ENCODE results near the gene GNG7.
"Not testable (repeated sequence)": the region's sequence is repeated elsewhere in the genome, so short reads cannot be mapped to it uniquely, and the experiment has no call there.

The GNG7 gene

DNA sequence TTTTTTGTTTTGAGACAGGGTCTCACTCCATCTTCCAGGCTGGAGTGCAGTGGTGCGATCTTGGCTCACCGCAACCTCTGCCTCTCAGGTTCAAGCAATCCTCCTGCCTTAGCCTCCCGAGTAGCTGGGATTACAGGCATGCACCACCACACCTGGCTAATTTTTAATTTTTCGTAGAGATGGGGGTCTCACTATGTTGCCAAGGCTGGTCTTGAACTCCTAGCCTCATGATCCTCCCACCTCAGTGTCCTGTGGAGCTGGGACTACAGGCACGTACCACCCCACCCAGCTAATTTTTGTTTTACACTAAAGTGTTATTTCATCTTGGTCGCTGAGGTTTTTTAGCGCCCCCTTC is 93.5 kb downstream of the GNG7 start:
- peaks cover 0 to 22% (median 2%) of the 10 kb centered on the region in 3 experiments for H3K27me3 ChIP-seq (ENCODE audit: control insufficient read depth in 3 of 3, insufficient read depth in 3 of 3, low read depth in 1 of 3, low read length in 3 of 3)
- H2BK12ac ChIP-seq (ENCODE audit: low read length); H4K91ac ChIP-seq (ENCODE audit: low read depth, low read length, poor library complexity): not testable (repeated sequence)

DNA sequence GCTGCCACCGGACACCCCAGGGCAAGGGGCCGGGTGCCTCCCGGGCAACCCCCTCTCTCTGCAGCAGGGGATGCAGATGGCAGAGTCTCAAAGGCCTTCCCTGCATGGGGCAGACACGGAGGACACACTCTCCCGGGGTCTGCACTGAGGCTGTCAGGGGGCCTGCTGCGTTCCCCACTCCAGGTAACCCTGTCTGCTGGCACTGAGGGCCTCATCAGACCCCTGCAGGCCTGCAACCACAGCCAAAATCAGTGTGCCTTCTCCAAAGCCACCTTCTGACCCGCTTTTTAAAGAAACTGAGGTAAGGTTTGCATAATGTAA is 93.9 kb downstream of the GNG7 start:
- H3K36me3 ChIP-seq (replicated peaks in 1 of 2; ENCODE audit: control insufficient read depth in 2 of 2, insufficient read depth in 2 of 2, low read length in 2 of 2), result no peaks in the 10 kb centered on the region
- no peak overlapping the region for H2BK12ac ChIP-seq (ENCODE audit: low read length)
- no peak overlapping the region for H3K23ac ChIP-seq (ENCODE audit: low read depth, low read length, poor library complexity)
- H3K4me1 ChIP-seq (ENCODE audit: control insufficient read depth in 2 of 2, insufficient read depth in 1 of 2, low read depth in 1 of 2, low read length in 2 of 2), result peaks cover 0 to under 1% of the 10 kb centered on the region in 2 donors
- no peak overlapping the region for H4K91ac ChIP-seq (ENCODE audit: low read depth, low read length, poor library complexity)
- no peak overlapping the region for H2BK5ac ChIP-seq (ENCODE audit: low read length)
- no peak overlapping the region for H2AK5ac ChIP-seq (ENCODE audit: low read depth, low read length)
- no peak overlapping the region for H3K4me3 ChIP-seq (ENCODE audit: low read length in 2 of 2)
- no peak overlapping the region for H4K8ac ChIP-seq (ENCODE audit: low read depth, low read length)
- H3K27me3 ChIP-seq (ENCODE audit: control insufficient read depth in 3 of 3, insufficient read depth in 3 of 3, low read depth in 1 of 3, low read length in 3 of 3), result peaks cover 0 to 22% (median 2%) of the 10 kb centered on the region in 3 experiments
- no peak overlapping the region for H3K4me2 ChIP-seq (ENCODE audit: insufficient read depth, low read length, poor library complexity, severe bottlenecking)
- no CpG with 5 or more reads among the region's 7 CpGs for WGBS, 2 donors (ENCODE audit: extremely low coverage in 2 of 2, insufficient read length in 2 of 2, insufficient replicate concordance in 1 of 2)
- DNase-seq (ENCODE audit: low spot score), result no peak
- H3K9me3 ChIP-seq (replicated peaks in 1 of 2; ENCODE audit: control insufficient read depth in 2 of 2, insufficient read depth in 1 of 2, low read depth in 1 of 2, low read length in 2 of 2), result no peaks in the 10 kb centered on the region
- no peak overlapping the region for H2BK120ac ChIP-seq (ENCODE audit: low read depth, low read length)
- no peak overlapping the region for H2AFZ ChIP-seq (ENCODE audit: low read length)
- H3K9ac ChIP-seq (ENCODE audit: low read depth, low read length, poor library complexity), result no peak overlapping the region
- no peak overlapping the region for H2BK15ac ChIP-seq (ENCODE audit: low read length)
- H3K4ac ChIP-seq (ENCODE audit: low read length), result no peak overlapping the region
- no peak overlapping the region for H3K14ac ChIP-seq (ENCODE audit: low read length)
- H3K18ac ChIP-seq (ENCODE audit: low read length), result no peak overlapping the region
- H3K27ac ChIP-seq (replicated peaks; ENCODE audit: low read length), result no peak overlapping the region
- peaks cover 1% of the 10 kb centered on the region for H3K79me1 ChIP-seq (ENCODE audit: low read depth, low read length)

More for the DNA sequence above, 93.5 kb downstream of the GNG7 start:
- not testable (repeated sequence) for H3K36me3 ChIP-seq (replicated peaks in 1 of 2; ENCODE audit: control insufficient read depth in 2 of 2, insufficient read depth in 2 of 2, low read length in 2 of 2); H2AK5ac ChIP-seq (ENCODE audit: low read depth, low read length); H3K14ac ChIP-seq (ENCODE audit: low read length); H3K79me1 ChIP-seq (ENCODE audit: low read depth, low read length); H4K8ac ChIP-seq (ENCODE audit: low read depth, low read length); H3K4me2 ChIP-seq (ENCODE audit: insufficient read depth, low read length, poor library complexity, severe bottlenecking); H3K4me3 ChIP-seq (ENCODE audit: low read length in 2 of 2); H3K4ac ChIP-seq (ENCODE audit: low read length); H3K9ac ChIP-seq (ENCODE audit: low read depth, low read length, poor library complexity); H3K27ac ChIP-seq (replicated peaks; ENCODE audit: low read length); DNase-seq (ENCODE audit: low spot score); H2BK15ac ChIP-seq (ENCODE audit: low read length); H3K4me1 ChIP-seq (ENCODE audit: control insufficient read depth in 2 of 2, insufficient read depth in 1 of 2, low read depth in 1 of 2, low read length in 2 of 2); H2BK120ac ChIP-seq (ENCODE audit: low read depth, low read length); H2AFZ ChIP-seq (ENCODE audit: low read length); H3K23ac ChIP-seq (ENCODE audit: low read depth, low read length, poor library complexity); H3K9me3 ChIP-seq (replicated peaks in 1 of 2; ENCODE audit: control insufficient read depth in 2 of 2, insufficient read depth in 1 of 2, low read depth in 1 of 2, low read length in 2 of 2); H2BK5ac ChIP-seq (ENCODE audit: low read length); H3K18ac ChIP-seq (ENCODE audit: low read length)
- no CpG with 5 or more reads among the region's 7 CpGs for WGBS, 2 donors (ENCODE audit: extremely low coverage in 2 of 2, insufficient read length in 2 of 2, insufficient replicate concordance in 1 of 2)

DNA sequence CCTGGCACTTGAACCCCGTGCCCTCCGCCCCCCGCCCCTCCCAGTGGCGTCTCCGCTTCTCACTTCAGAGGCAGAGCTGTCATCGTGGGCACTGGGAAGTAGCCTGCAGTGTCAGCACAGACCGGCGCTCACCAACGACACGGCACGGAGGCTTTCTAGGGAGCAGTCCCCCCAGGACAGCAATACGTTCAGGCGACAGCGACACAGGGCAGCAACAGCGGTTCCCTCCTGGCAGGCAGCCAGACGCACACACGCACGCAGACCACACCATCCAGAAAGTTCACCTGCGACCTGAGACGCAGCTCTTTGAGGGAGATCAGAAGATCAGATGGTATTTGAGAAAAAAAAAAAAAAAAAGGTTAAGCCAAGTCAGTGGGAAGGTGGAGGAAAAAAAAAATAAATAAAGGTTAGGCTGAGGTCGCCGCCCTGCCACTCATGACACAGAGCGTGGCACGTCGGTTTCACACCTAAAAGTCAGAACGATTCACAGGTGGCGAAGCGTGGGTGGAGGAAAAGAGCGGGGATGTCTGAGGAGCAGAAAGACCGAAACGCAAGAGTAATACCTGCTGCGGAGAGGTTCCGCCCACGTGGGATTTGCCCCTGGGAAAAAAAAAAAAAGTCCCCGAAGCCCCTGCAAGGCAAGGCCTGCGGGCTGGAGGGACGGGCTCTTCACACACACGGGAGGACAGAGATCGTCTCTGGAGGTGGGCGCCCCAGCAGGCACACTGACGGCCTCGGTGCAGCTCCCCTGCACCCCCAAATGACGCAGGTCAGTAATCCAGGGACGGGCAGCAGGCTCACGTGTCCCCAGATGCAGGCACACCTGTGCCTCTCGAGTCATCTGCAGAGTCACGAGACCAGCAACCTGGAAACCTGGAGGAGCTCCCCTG is 94.5 kb downstream of the GNG7 start:
- Histone ChIP-seq H3K4me3 (ENCODE audit: low read length in 2 of 2) (peak overlapping the region in 1 of 2 donors; percentile 40), H4K8ac (ENCODE audit: low read depth, low read length) (no peak overlapping the region), H2BK5ac (ENCODE audit: low read length) (no peak overlapping the region), H2BK12ac (ENCODE audit: low read length) (no peak overlapping the region), H3K4ac (ENCODE audit: low read length) (no peak overlapping the region), H2AK5ac (ENCODE audit: low read depth, low read length) (peak overlapping the region; percentile 37), H3K27me3 (ENCODE audit: control insufficient read depth in 3 of 3, insufficient read depth in 3 of 3, low read depth in 1 of 3, low read length in 3 of 3) (peaks cover 0 to 22% (median 2%) of the 10 kb centered on the region in 3 experiments), H4K91ac (ENCODE audit: low read depth, low read length, poor library complexity) (no peak overlapping the region), H3K4me1 (ENCODE audit: control insufficient read depth in 2 of 2, insufficient read depth in 1 of 2, low read depth in 1 of 2, low read length in 2 of 2) (peaks cover 0 to 3% of the 10 kb centered on the region in 2 donors), H3K9ac (ENCODE audit: low read depth, low read length, poor library complexity) (peak overlapping the region; percentile 60), H2BK15ac (ENCODE audit: low read length) (no peak overlapping the region), H3K27ac (replicated peaks; ENCODE audit: low read length) (no peak overlapping the region), H3K4me2 (ENCODE audit: insufficient read depth, low read length, poor library complexity, severe bottlenecking) (no peak overlapping the region), H2BK120ac (ENCODE audit: low read depth, low read length) (no peak overlapping the region), H3K14ac (ENCODE audit: low read length) (peak overlapping the region; percentile 71), H3K9me3 (replicated peaks in 1 of 2; ENCODE audit: control insufficient read depth in 2 of 2, insufficient read depth in 1 of 2, low read depth in 1 of 2, low read length in 2 of 2) (no peaks in the 10 kb centered on the region), H3K23ac (ENCODE audit: low read depth, low read length, poor library complexity) (no peak overlapping the region), H3K36me3 (replicated peaks in 1 of 2; ENCODE audit: control insufficient read depth in 2 of 2, insufficient read depth in 2 of 2, low read length in 2 of 2) (no peaks in the 10 kb centered on the region), H3K79me1 (ENCODE audit: low read depth, low read length) (peaks cover 1% of the 10 kb centered on the region), H2AFZ (ENCODE audit: low read length) (no peak overlapping the region), H3K18ac (ENCODE audit: low read length) (peak overlapping the region; percentile 52)
- WGBS, 2 donors (ENCODE audit: extremely low coverage in 2 of 2, insufficient read length in 2 of 2, insufficient replicate concordance in 1 of 2), result no CpG with 5 or more reads among the region's 47 CpGs
- DNase-seq (ENCODE audit: low spot score), result no peak

DNA sequence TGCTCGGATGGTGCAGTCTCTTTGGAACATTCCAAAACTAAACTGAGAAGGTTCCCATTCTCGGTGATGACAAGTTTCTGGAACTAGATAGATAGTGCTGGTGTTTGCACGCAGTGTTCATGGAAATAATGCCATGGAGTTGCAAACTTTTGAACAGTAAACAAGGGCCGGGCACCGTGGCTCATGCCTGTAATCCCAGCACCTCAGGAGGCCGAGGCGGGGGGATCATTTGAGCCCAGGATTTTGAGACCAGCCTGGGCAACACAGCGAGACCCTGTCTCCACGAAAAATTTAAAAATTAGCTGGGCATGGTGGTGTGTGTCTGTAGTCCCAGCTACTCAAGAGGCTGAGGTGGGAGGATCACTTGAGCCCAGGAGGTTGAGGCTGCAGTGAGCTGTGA is 95.7 kb downstream of the GNG7 start:
- H4K91ac ChIP-seq (ENCODE audit: low read depth, low read length, poor library complexity); H2BK120ac ChIP-seq (ENCODE audit: low read depth, low read length); H3K9ac ChIP-seq (ENCODE audit: low read depth, low read length, poor library complexity); H3K23ac ChIP-seq (ENCODE audit: low read depth, low read length, poor library complexity); DNase-seq (ENCODE audit: low spot score); H2BK15ac ChIP-seq (ENCODE audit: low read length); H2BK12ac ChIP-seq (ENCODE audit: low read length); H3K4me3 ChIP-seq (ENCODE audit: low read length in 2 of 2); H2AK5ac ChIP-seq (ENCODE audit: low read depth, low read length); H4K8ac ChIP-seq (ENCODE audit: low read depth, low read length); H3K27ac ChIP-seq (replicated peaks; ENCODE audit: low read length); H3K9me3 ChIP-seq (replicated peaks in 1 of 2; ENCODE audit: control insufficient read depth in 2 of 2, insufficient read depth in 1 of 2, low read depth in 1 of 2, low read length in 2 of 2); H3K14ac ChIP-seq (ENCODE audit: low read length); H3K4ac ChIP-seq (ENCODE audit: low read length); H3K4me2 ChIP-seq (ENCODE audit: insufficient read depth, low read length, poor library complexity, severe bottlenecking); H2BK5ac ChIP-seq (ENCODE audit: low read length); H3K36me3 ChIP-seq (replicated peaks in 1 of 2; ENCODE audit: control insufficient read depth in 2 of 2, insufficient read depth in 2 of 2, low read length in 2 of 2); H3K79me1 ChIP-seq (ENCODE audit: low read depth, low read length); H2AFZ ChIP-seq (ENCODE audit: low read length); H3K18ac ChIP-seq (ENCODE audit: low read length): not testable (repeated sequence)
- peaks cover 3 to 11% of the 10 kb centered on the region in 2 donors for H3K4me1 ChIP-seq (ENCODE audit: control insufficient read depth in 2 of 2, insufficient read depth in 1 of 2, low read depth in 1 of 2, low read length in 2 of 2)
- WGBS, 2 donors (ENCODE audit: extremely low coverage in 2 of 2, insufficient read length in 2 of 2, insufficient replicate concordance in 1 of 2), result no CpG with 5 or more reads among the region's 9 CpGs
- H3K27me3 ChIP-seq (ENCODE audit: control insufficient read depth in 3 of 3, insufficient read depth in 3 of 3, low read depth in 1 of 3, low read length in 3 of 3), result peaks cover 0 to 22% (median 2%) of the 10 kb centered on the region in 3 experiments

Data from neuronal stem cell (in vitro differentiated cells).